Skin epidermis (tissue), 12 donors: Measurements from ENCODE around the gene KRTAP2-1.
"Not testable (repeated sequence)": the region's sequence is repeated elsewhere in the genome, so short reads cannot be mapped to it uniquely, and the experiment has no call there.

Experiments used
- H3K27ac ChIP-seq, 21 experiments: fragments of 200-600 bp; sonication (generic) in 11 of 21; one replicate each; pipeline ENCODE4 v1.5.0; 2020; ENCODE audit warnings: mild to moderate bottlenecking in 3 of 21, inconsistent platforms in 2 of 21, moderate library complexity in 2 of 21
- H3K4me3 ChIP-seq, 7 experiments: fragments of 200-600 bp; sonication (generic) in 2 of 7; one replicate each; pipeline ENCODE4 v1.5.0; 2020; ENCODE audit warnings: inconsistent platforms in 2 of 7, mild to moderate bottlenecking in 2 of 7, moderate library complexity in 1 of 7

KRTAP2-1 gene

DNA sequence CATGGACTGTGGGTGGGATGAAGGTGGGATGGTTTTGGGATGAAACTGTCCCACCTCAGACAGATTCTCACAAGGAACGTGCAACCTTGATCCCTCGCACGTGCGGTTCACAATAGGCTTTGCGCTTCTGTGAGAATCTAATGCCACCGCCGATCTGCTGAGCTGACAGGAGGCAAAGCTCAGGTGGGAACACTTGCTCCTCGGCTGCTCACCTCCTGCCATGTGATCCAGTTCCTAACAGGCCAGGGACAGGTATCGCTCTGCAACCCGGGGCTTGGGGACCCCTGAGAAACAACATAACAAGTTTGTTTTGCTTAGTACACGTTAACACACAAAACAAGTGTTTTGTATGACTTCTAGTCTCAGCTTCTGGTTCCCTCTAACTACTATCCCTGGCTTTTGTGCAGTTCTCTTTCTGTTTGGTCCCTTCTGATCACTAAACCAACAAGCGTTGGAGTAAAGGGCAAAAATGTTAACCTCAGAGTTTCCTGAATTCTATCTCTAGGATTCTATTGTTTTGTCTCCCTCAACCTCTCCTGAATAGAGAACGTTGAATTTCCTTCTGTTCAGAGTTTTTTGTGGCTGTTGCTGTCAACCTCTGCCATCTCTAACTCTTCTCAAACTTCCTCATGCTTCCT, 30.4 kb downstream of the KRTAP2-1 start:
- no peak overlapping the region for H3K27ac ChIP-seq
- no peak overlapping the region for H3K4me3 ChIP-seq

- H3K4me3 ChIP-seq, result no peak overlapping the region
- no peak overlapping the region for H3K27ac ChIP-seq
Measured at GRCh38 chr17:41015454-41015853, 31.7 kb downstream of the KRTAP2-1 start.

DNA sequence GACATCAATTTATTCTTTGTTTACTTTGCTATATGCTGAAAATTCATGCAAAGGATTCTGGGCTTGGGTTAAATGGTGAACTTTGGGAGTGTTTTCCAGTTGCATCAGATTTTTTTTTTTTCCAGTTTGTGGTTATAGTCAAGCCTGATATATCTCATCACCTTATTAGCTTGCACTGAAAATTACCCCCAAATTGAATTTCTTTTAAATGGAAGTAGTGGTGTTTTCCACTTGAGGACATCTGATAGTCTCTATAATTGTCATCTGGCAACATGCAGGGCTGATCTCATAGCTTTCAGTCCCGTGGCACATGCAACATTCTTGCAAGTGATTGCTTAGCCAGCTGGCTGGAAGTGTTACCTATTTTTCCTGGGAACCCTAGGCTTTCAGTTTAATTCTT, 33.5 kb downstream of the KRTAP2-1 start:
- no peak overlapping the region for H3K27ac ChIP-seq
- no peak overlapping the region for H3K4me3 ChIP-seq

- no peak overlapping the region for H3K27ac ChIP-seq
- H3K4me3 ChIP-seq, result no peak overlapping the region
Measured at GRCh38 chr17:41013181-41013580, 33.9 kb downstream of the KRTAP2-1 start.

DNA sequence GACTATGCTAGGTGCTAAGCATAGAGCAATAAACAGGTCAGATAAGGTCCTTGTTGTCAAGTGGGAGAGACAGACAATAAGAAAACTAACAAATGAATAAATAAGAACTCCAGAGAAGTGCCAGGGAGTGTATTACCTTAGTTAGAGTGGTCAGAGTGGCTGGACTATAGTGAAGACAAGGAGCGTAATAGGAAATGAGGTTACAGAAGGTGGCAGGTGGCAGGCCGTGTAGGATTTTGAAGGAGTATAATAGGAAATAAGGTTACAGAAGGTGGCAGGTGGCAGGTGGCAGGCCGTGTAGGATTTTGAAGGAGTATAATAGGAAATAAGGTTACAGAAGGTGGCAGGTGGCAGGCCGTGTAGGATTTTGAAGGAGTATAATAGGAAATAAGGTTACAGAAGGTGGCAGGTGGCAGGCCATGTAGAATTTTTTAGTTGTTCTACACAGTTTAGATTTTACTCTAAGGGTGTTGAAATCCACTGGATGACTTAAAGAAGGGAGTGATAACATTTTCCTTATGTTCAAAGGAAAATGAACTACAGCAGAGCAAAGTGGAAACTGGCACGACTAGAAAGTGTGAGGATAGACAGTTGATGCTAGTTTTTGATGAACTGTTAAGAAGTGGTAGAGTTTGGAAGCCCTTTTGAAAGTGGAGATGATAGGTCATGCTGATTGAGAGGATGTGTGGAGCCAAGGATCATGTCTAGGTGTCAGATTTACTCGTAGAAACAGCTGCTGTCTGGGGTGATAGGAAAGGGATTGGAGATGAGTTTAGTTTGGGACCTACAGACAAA, 34.6 kb downstream of the KRTAP2-1 start:
- no peak overlapping the region for H3K27ac ChIP-seq
- no peak overlapping the region for H3K4me3 ChIP-seq

- Histone ChIP-seq H3K4me3 (no peak overlapping the region), H3K27ac (no peak overlapping the region)
Measured at GRCh38 chr17:41010441-41010840, 36.7 kb downstream of the KRTAP2-1 start.

- Histone ChIP-seq H3K4me3 (no peak overlapping the region), H3K27ac (no peak overlapping the region)
Measured at GRCh38 chr17:41009936-41010335, 37.2 kb downstream of the KRTAP2-1 start.

DNA sequence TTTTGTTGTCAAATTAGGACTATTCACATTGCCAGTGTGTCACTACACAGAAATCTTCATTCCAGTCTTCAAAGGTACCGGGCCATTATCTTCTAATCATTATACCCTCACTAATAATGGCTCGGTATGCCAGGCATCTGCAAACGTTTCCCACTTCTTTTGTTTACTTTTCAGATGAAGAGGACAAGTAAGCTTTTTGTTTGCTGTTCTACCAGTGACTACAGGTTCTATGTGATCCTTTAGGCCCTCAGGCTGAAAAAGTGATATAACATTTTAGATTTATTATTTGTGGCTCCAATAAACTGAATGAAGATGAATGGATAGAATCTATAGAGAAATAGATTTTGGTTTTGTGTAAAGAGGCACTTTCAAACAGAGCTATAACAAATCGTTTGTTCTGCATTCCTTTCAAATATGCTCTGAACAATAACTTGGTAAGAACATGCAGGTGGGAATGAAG, 37.8 kb downstream of the KRTAP2-1 start:
- no peak overlapping the region for H3K27ac ChIP-seq
- H3K4me3 ChIP-seq, result no peak overlapping the region

DNA sequence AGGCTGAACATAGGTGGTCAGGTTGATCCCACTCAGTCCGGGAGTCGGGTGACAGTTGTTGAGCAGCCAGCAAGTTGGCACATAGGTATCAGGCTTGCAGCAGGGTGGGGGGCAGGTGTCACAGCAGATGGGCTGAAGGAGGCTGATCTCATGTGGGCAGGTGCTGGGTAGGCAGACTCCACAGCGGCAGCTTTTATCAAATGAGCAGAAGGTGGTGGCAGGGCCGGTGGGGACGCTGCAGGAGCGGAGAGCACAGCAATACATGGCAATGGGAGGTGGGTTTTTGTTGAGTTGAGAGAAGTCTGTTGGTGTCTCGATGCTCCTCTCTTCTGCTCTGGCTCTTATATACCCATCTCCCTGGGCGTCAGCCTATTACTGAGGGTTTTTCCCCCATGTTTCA, 38.3 kb downstream of the KRTAP2-1 start, which contains the start of gene KRTAP3-1:
TSS of gene KRTAP3-1 (minus strand) at position 318 of the 400 bp plus-strand sequence. CDS start at position 264, 54 bp downstream.
- H3K4me3 ChIP-seq, result no peak within 1 kb of the TSS
- no peak within 1 kb of the TSS for H3K27ac ChIP-seq

- H3K4me3 ChIP-seq, result no peak overlapping the region
- no peak overlapping the region for H3K27ac ChIP-seq
Measured at GRCh38 chr17:41004397-41004796, 42.7 kb downstream of the KRTAP2-1 start.

DNA sequence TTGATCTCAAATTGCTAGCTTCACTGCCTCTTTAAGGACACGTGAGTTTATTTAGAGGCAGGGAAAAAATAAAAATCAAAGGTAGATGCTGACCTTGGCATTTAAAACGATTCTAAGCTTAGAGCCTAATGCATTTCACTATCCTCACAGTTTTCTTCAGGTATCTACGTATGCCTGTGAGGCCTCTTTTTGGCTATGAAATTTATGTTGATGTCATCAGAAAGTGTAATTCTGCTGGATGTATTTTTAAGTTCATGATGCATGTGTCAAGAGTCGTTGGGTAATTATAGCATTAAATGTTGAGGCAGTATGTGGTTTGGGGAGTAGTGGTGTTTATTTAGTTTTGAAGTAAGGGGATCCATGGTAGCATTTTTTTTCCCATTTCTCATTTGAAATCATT, 43.2 kb downstream of the KRTAP2-1 start:
- no peak overlapping the region for H3K27ac ChIP-seq
- H3K4me3 ChIP-seq, result no peak overlapping the region

GRCh38 chr17:41002814-41003213, 44.3 kb downstream of the KRTAP2-1 start:
- H3K4me3 ChIP-seq, result no peak overlapping the region
- H3K27ac ChIP-seq, result no peak overlapping the region

GRCh38 chr17:41001795-41002194, 45.3 kb downstream of the KRTAP2-1 start:
- Histone ChIP-seq H3K27ac (no peak overlapping the region), H3K4me3 (no peak overlapping the region)

GRCh38 chr17:40999563-40999962, 47.6 kb downstream of the KRTAP2-1 start, which contains the start of gene KRTAP3-2:
KRTAP3-2 (minus strand) TSS chr17:40999906; CDS start chr17:40999853, 53 bp downstream.
- H3K27ac ChIP-seq, H3K4me3 ChIP-seq: not testable (repeated sequence)

DNA sequence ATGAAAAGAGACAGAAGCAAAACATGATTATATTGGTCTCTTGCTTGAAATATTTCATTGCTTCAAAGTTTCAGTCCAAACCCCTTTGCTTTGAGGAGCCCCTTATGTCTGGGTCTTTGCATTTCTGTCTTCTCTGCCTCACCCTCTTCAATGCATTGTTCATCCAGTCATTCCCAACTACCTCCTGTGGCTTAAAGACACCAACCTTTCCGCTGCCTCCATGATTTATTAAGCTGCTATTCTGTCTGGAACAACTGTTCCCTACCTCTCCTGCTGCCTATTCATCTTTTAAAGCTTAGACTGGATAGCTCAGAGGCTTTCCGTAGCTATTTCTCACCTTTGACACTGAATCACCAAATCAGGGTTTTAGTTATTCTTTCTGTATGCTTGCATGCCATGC, 49.8 kb downstream of the KRTAP2-1 start:
- no peak overlapping the region for H3K27ac ChIP-seq
- no peak overlapping the region for H3K4me3 ChIP-seq

GRCh38 chr17:40996829-40997228, 50.3 kb downstream of the KRTAP2-1 start:
- H3K27ac ChIP-seq, result no peak overlapping the region
- no peak overlapping the region for H3K4me3 ChIP-seq
